ENCODE data around the gene MINDY3. TPM values are rescaled to one million over a fixed set of nuclear protein-coding genes. Genes with fewer than 3 reads are reported as not detected.
"Not testable (repeated sequence)": the region's sequence is repeated elsewhere in the genome, so short reads cannot be mapped to it uniquely, and the experiment has no call there.

Gene MINDY3
- total and polyA plus RNA-seq, 3 experiments from 2014 or later: 4.6 to 24.4 (median 23.4) TPM

GRCh38 chr10:15879058-15879457 lies 18.8 kb upstream of the MINDY3 start:
- peak in 1 of 5 donors; percentile 15 for DNase-seq
- H3K27me3 ChIP-seq (ENCODE audit: insufficient read depth, low read length, poor library complexity, severe bottlenecking): peaks cover 4% of the 10 kb centered on the region
- H3K27ac ChIP-seq (ENCODE audit: low read depth, low read length): no peak overlapping the region
- no peaks in the 10 kb centered on the region for H3K36me3 Mint-ChIP-seq
- no peak overlapping the region for H3K4me3 Mint-ChIP-seq
- no peak overlapping the region for H3K4me3 ChIP-seq (ENCODE audit: low read length)
- peaks cover 0 to 2% (median 0%) of the 10 kb centered on the region in 5 donors for H3K9me3 Mint-ChIP-seq
- H3K9me3 ChIP-seq (ENCODE audit: low read length): no peaks in the 10 kb centered on the region
- ChIA-PET POLR2A (no interaction called here), CTCF (interaction anchor here (0.7 to 1.0 kb wide), 2 partner anchors 19 to 24 kb away, joined by 3 read pairs; partner anchors contain the start of gene MINDY3)
- H3K36me3 ChIP-seq (ENCODE audit: insufficient read depth, low read length): no peaks in the 10 kb centered on the region
- H3K4me1 ChIP-seq (ENCODE audit: insufficient read depth, low read length): no peaks in the 10 kb centered on the region
- H3K27me3 Mint-ChIP-seq: peaks cover 24 to 74% of the 10 kb centered on the region in 2 donors
- H3K4me1 Mint-ChIP-seq: no peaks in the 10 kb centered on the region
- no peak overlapping the region for H3K27ac Mint-ChIP-seq

DNA sequence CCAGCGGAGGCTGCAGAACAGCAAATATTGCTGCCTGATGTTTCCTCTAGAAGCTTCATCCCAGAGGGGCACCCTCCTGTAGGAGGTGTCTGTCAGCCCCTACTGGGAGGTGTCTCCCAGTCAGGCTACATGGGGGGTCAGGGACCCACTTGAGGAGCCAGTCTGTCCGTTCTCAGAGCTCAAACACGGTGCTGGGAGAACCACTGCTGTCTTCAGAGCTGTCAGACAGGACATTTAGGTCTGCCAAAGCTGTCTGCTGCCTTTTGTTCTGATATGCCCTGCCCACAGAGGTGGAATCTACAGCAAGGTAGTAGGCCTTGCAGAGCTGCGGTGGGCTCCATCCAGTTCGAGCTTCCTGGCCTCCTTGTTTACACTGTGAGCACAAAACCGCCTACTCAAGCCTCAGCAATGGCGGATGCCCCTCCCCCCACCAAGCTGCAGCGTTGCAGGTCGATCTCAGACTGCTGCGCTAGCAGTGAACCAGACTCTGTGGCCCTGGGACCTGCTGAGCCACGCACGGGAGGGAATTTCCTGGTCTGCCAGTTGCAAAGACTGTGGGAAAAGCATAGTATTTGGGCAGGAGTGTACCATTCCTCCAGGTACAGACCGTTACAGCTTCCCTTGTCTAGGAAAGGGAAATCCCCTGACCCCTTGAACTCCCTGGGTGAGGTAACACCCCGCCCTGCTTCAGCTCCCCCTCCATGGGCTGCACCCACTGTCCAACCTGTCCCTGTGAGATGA lies 17.7 kb upstream of the MINDY3 start:
- Mint-ChIP-seq H3K9me3 (peaks cover 0 to 8% (median 4%) of the 10 kb centered on the region in 5 donors), H3K27me3 (peaks cover 30 to 82% of the 10 kb centered on the region in 2 donors), H3K27ac (no peak overlapping the region), H3K4me1 (no peaks in the 10 kb centered on the region), H3K36me3 (peaks cover 0 to 4% (median 0%) of the 10 kb centered on the region in 3 donors), H3K4me3 (no peak overlapping the region)
- CTCF ChIA-PET: interaction anchor here (1.7 to 2.1 kb wide), 2 partner anchors 11 to 24 kb away, joined by 5 read pairs; no protein-coding TSS in a partner anchor
- Histone ChIP-seq H3K9me3 (ENCODE audit: low read length) (no peaks in the 10 kb centered on the region), H3K27me3 (ENCODE audit: insufficient read depth, low read length, poor library complexity, severe bottlenecking) (peaks cover 4% of the 10 kb centered on the region), H3K36me3 (ENCODE audit: insufficient read depth, low read length) (no peaks in the 10 kb centered on the region), H3K4me3 (ENCODE audit: low read length) (no peak overlapping the region), H3K27ac (ENCODE audit: low read depth, low read length) (no peak overlapping the region), H3K4me1 (ENCODE audit: insufficient read depth, low read length) (no peaks in the 10 kb centered on the region)
- POLR2A ChIA-PET: no interaction called here
- no peak for DNase-seq

GRCh38 chr10:15876274-15876673 lies 16.0 kb upstream of the MINDY3 start:
- DNase-seq; H3K9me3 Mint-ChIP-seq; H3K27ac ChIP-seq (ENCODE audit: low read depth, low read length); H3K36me3 ChIP-seq (ENCODE audit: insufficient read depth, low read length); H3K4me1 ChIP-seq (ENCODE audit: insufficient read depth, low read length); H3K36me3 Mint-ChIP-seq; H3K4me3 ChIP-seq (ENCODE audit: low read length); H3K9me3 ChIP-seq (ENCODE audit: low read length); H3K4me3 Mint-ChIP-seq; H3K27me3 ChIP-seq (ENCODE audit: insufficient read depth, low read length, poor library complexity, severe bottlenecking); H3K27ac Mint-ChIP-seq; H3K4me1 Mint-ChIP-seq; POLR2A ChIA-PET: not testable (repeated sequence)
- CTCF ChIA-PET: interaction anchor here (2.1 kb wide), 1 partner anchor 9 kb away, joined by 5 read pairs; no protein-coding TSS in a partner anchor
- H3K27me3 Mint-ChIP-seq: peaks cover 39 to 82% of the 10 kb centered on the region in 2 donors

- H3K4me3 ChIP-seq (ENCODE audit: low read length); H3K27ac ChIP-seq (ENCODE audit: low read depth, low read length); H3K9me3 Mint-ChIP-seq; H3K4me1 ChIP-seq (ENCODE audit: insufficient read depth, low read length); POLR2A ChIA-PET; H3K9me3 ChIP-seq (ENCODE audit: low read length); H3K27ac Mint-ChIP-seq; H3K36me3 ChIP-seq (ENCODE audit: insufficient read depth, low read length); H3K4me1 Mint-ChIP-seq; CTCF ChIA-PET; DNase-seq; H3K36me3 Mint-ChIP-seq; H3K27me3 ChIP-seq (ENCODE audit: insufficient read depth, low read length, poor library complexity, severe bottlenecking); H3K4me3 Mint-ChIP-seq: not testable (repeated sequence)
- peaks cover 47 to 85% of the 10 kb centered on the region in 2 donors for H3K27me3 Mint-ChIP-seq
These were observed 12.3 kb upstream of the MINDY3 start for GRCh38 chr10:15872645-15873044.

- H3K4me3 ChIP-seq (ENCODE audit: low read length): no peak overlapping the region
- H3K36me3 ChIP-seq (ENCODE audit: insufficient read depth, low read length): no peaks in the 10 kb centered on the region
- Mint-ChIP-seq H3K27ac (no peak overlapping the region), H3K4me3 (no peak overlapping the region), H3K36me3 (peaks cover 0 to 4% (median 0%) of the 10 kb centered on the region in 3 donors), H3K27me3 (peaks cover 48 to 86% of the 10 kb centered on the region in 2 donors), H3K9me3 (peaks cover 0 to 9% (median 4%) of the 10 kb centered on the region in 5 donors), H3K4me1 (no peaks in the 10 kb centered on the region)
- peaks cover 8% of the 10 kb centered on the region for H3K27me3 ChIP-seq (ENCODE audit: insufficient read depth, low read length, poor library complexity, severe bottlenecking)
- ChIA-PET CTCF (no interaction called here), POLR2A (no interaction called here)
- H3K4me1 ChIP-seq (ENCODE audit: insufficient read depth, low read length): no peaks in the 10 kb centered on the region
- DNase-seq: no peak
- H3K9me3 ChIP-seq (ENCODE audit: low read length): no peaks in the 10 kb centered on the region
- H3K27ac ChIP-seq (ENCODE audit: low read depth, low read length): no peak overlapping the region
These were observed 11.5 kb upstream of the MINDY3 start for GRCh38 chr10:15871823-15872222.

- H3K36me3 Mint-ChIP-seq: peaks cover 0 to 4% (median 0%) of the 10 kb centered on the region in 3 donors
- H3K36me3 ChIP-seq (ENCODE audit: insufficient read depth, low read length): no peaks in the 10 kb centered on the region
- H3K4me1 Mint-ChIP-seq: no peaks in the 10 kb centered on the region
- no peak overlapping the region for H3K27ac ChIP-seq (ENCODE audit: low read depth, low read length)
- no peak for DNase-seq
- H3K27me3 Mint-ChIP-seq: peaks cover 46 to 85% of the 10 kb centered on the region in 2 donors
- peaks cover 0 to 9% (median 4%) of the 10 kb centered on the region in 5 donors for H3K9me3 Mint-ChIP-seq
- H3K4me1 ChIP-seq (ENCODE audit: insufficient read depth, low read length): no peaks in the 10 kb centered on the region
- CTCF ChIA-PET: no interaction called here
- H3K27me3 ChIP-seq (ENCODE audit: insufficient read depth, low read length, poor library complexity, severe bottlenecking): peaks cover 8% of the 10 kb centered on the region
- H3K4me3 ChIP-seq (ENCODE audit: low read length): no peak overlapping the region
- H3K27ac Mint-ChIP-seq: no peak overlapping the region
- H3K4me3 Mint-ChIP-seq: no peak overlapping the region
- POLR2A ChIA-PET: interaction anchor here (0.6 kb wide), 1 partner anchor 1911 kb away, joined by 5 read pairs; no protein-coding TSS in a partner anchor
- H3K9me3 ChIP-seq (ENCODE audit: low read length): no peaks in the 10 kb centered on the region
These were observed 9.6 kb upstream of the MINDY3 start for GRCh38 chr10:15869935-15870334.

GRCh38 chr10:15868006-15868405 lies 7.7 kb upstream of the MINDY3 start:
- CTCF ChIA-PET: interaction anchor here (2.2 kb wide), 1 partner anchor 9 kb away, joined by 5 read pairs; no protein-coding TSS in a partner anchor
- peaks cover 0 to under 1% (median 0%) of the 10 kb centered on the region in 3 donors for H3K36me3 Mint-ChIP-seq
- peaks cover 0 to 5% (median under 1%) of the 10 kb centered on the region in 5 donors for H3K9me3 Mint-ChIP-seq
- Histone ChIP-seq H3K36me3 (ENCODE audit: insufficient read depth, low read length) (no peaks in the 10 kb centered on the region), H3K27ac (ENCODE audit: low read depth, low read length) (no peak overlapping the region), H3K9me3 (ENCODE audit: low read length) (no peaks in the 10 kb centered on the region), H3K27me3 (ENCODE audit: insufficient read depth, low read length, poor library complexity, severe bottlenecking) (peaks cover 8% of the 10 kb centered on the region), H3K4me3 (ENCODE audit: low read length) (no peak overlapping the region), H3K4me1 (ENCODE audit: insufficient read depth, low read length) (no peaks in the 10 kb centered on the region)
- no peaks in the 10 kb centered on the region for H3K4me1 Mint-ChIP-seq
- H3K27me3 Mint-ChIP-seq: peaks cover 40 to 85% of the 10 kb centered on the region in 2 donors
- H3K27ac Mint-ChIP-seq: no peak overlapping the region
- POLR2A ChIA-PET: no interaction called here
- no peak overlapping the region for H3K4me3 Mint-ChIP-seq
- DNase-seq: no peak

DNA sequence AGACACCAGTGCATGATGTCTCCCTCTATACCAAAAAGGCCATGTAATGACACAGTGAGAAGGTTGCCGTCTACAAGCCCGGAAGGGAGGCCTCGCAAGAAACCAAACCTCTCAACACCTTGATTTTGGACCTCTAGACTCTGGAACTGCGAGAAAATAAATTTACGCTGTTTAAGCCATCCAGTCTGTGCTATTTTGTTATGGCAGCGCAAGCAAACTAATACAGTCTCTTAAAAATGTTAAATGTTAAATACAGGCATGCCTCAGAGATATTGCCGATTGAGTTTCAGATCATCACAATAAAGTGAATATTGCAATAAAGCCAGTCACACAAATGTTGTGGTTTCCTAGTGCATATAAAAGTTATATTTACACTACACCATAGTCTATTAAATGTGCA lies 5.0 kb upstream of the MINDY3 start:
- no peak overlapping the region for H3K4me3 Mint-ChIP-seq
- peaks cover 3 to 6% (median 3%) of the 10 kb centered on the region in 3 donors for H3K4me1 Mint-ChIP-seq
- Histone ChIP-seq H3K9me3 (ENCODE audit: low read length) (no peaks in the 10 kb centered on the region), H3K27ac (ENCODE audit: low read depth, low read length) (no peak overlapping the region), H3K36me3 (ENCODE audit: insufficient read depth, low read length) (no peaks in the 10 kb centered on the region), H3K4me1 (ENCODE audit: insufficient read depth, low read length) (peaks cover 5% of the 10 kb centered on the region), H3K4me3 (ENCODE audit: low read length) (no peak overlapping the region), H3K27me3 (ENCODE audit: insufficient read depth, low read length, poor library complexity, severe bottlenecking) (peaks cover 4% of the 10 kb centered on the region)
- no peak overlapping the region for H3K27ac Mint-ChIP-seq
- CTCF ChIA-PET: no interaction called here
- H3K9me3 Mint-ChIP-seq: peaks cover 0 to 5% (median 0%) of the 10 kb centered on the region in 5 donors
- H3K27me3 Mint-ChIP-seq: peaks cover 26 to 58% of the 10 kb centered on the region in 2 donors
- peaks cover 0 to 5% (median 4%) of the 10 kb centered on the region in 3 donors for H3K36me3 Mint-ChIP-seq
- POLR2A ChIA-PET: no interaction called here
- no peak for DNase-seq

Measured in CD8-positive, alpha-beta memory T cell (primary cell).